B cell (primary cell): ENCODE results near the gene PI4KA. TPM values are rescaled to one million over a fixed set of nuclear protein-coding genes. Genes with fewer than 3 reads are reported as not detected.
"Not testable (repeated sequence)": the region's sequence is repeated elsewhere in the genome, so short reads cannot be mapped to it uniquely, and the experiment has no call there.

Experiments
- ATAC-seq: fragments of 200-7000 bp; cut with Tn5 transposase; one replicate; pipeline ENCODE4 v1.10.0; 2021; ENCODE audit warnings: low read depth, mild to moderate bottlenecking, moderate number of reproducible peaks, moderate library complexity
- CTCF ChIA-PET: fragments of 350-600 bp; sonication (Branson Sonifier 250); formaldehyde crosslinking; loops from one replicate; lab custom pipeline; 2021; ENCODE audit warnings: antibody characterized with exemption, inconsistent platforms; lab: Charles Lee
- POLR2A ChIA-PET: fragments of 350-600 bp; sonication (Branson Sonifier 250); formaldehyde crosslinking; loops from one replicate; lab custom pipeline; 2021; ENCODE audit warnings: antibody characterized with exemption; lab: Charles Lee
- DNase-seq: peaks from one replicate; pipeline ENCODE4 v3.0.0; 2013
- H2AFZ ChIP-seq: 2 replicates; pipeline ENCODE4 v1.6.1; 2012; ENCODE audit warnings: mild to moderate bottlenecking, low read depth, low read length; ENCODE audit not compliant: insufficient read depth, poor library complexity, severe bottlenecking
- H3K27ac ChIP-seq, 2 donors: 1 replicate in 1 of 2; 2 replicates in 1 of 2; pipeline ENCODE4 v1.5.1; 2012 to 2013; ENCODE audit warnings: low read length in 2 of 2, mild to moderate bottlenecking in 2 of 2, moderate library complexity in 1 of 2
- H3K27me3 ChIP-seq, 4 experiments: fragments of 200-600 bp in 1 of 4; sonication (generic) in 1 of 4; replicated peaks in 1 of 4; 1 replicate in 2 of 4; 2 replicates in 2 of 4; pipeline versions ENCODE4 v1.6.1 to v1.7.0; 2013 to 2016; ENCODE audit warnings: low read length in 3 of 4, mild to moderate bottlenecking in 2 of 4, mixed read lengths in 1 of 4, moderate library complexity in 1 of 4; ENCODE audit not compliant: insufficient read depth in 4 of 4, control insufficient read depth in 3 of 4; ENCODE audit errors: control extremely low read depth in 1 of 4
- H3K36me3 ChIP-seq, 2 experiments: replicated peaks in 1 of 2; 1 replicate in 1 of 2; 2 replicates in 1 of 2; pipeline versions ENCODE4 v1.6.1 to v1.7.1; 2013; ENCODE audit warnings: low read length in 1 of 2; ENCODE audit not compliant: insufficient read depth in 2 of 2, control insufficient read depth in 1 of 2; ENCODE audit errors: control extremely low read depth in 1 of 2, extremely low read depth in 1 of 2
- H3K4me1 ChIP-seq, 2 donors: fragments of 200-600 bp in 1 of 2; sonication (generic) in 1 of 2; 1 replicate in 1 of 2; 2 replicates in 1 of 2; pipeline versions ENCODE4 v1.5.1 to v1.6.1; 2013 to 2017; ENCODE audit warnings: low read length in 2 of 2; ENCODE audit not compliant: control insufficient read depth in 2 of 2, insufficient read depth in 2 of 2
- H3K4me2 ChIP-seq: replicated peaks from 2 replicates; pipeline ENCODE3; 2012; ENCODE audit warnings: mild to moderate bottlenecking, low read depth, low read length; ENCODE audit not compliant: poor library complexity, severe bottlenecking
- H3K4me3 ChIP-seq, 5 experiments: fragments of 200-600 bp in 1 of 5; sonication (generic) in 1 of 5; 1 replicate in 3 of 5; 2 replicates in 2 of 5; pipeline versions ENCODE4 v1.5.1 to v1.7.0; 2011 to 2016; ENCODE audit warnings: low read length in 4 of 5, mild to moderate bottlenecking in 4 of 5, low read depth in 2 of 5, control low read depth in 1 of 5, moderate library complexity in 1 of 5; ENCODE audit not compliant: insufficient read depth in 1 of 5; ENCODE audit errors: control extremely low read depth in 1 of 5, extremely low read depth in 1 of 5
- H3K79me2 ChIP-seq: fragments of 200-600 bp; sonication (generic); one replicate; pipeline ENCODE4 v1.6.0; 2016; ENCODE audit warnings: low read length; ENCODE audit not compliant: control insufficient read depth, insufficient read depth
- H3K9ac ChIP-seq: fragments of 200-600 bp; sonication (generic); 2 replicates; pipeline ENCODE4 v1.6.1; 2017; ENCODE audit warnings: mild to moderate bottlenecking, low read length, moderate library complexity
- H3K9me3 ChIP-seq, 3 donors: one replicate each; pipeline versions ENCODE4 v1.6.1 to v1.7.1; 2013; ENCODE audit warnings: low read length in 2 of 3; ENCODE audit not compliant: control insufficient read depth in 2 of 3, insufficient read depth in 1 of 3; ENCODE audit errors: control extremely low read depth in 1 of 3
- H4K20me1 ChIP-seq: 2 replicates; pipeline ENCODE4 v1.6.0; 2012; ENCODE audit warnings: mild to moderate bottlenecking, low read length; ENCODE audit not compliant: insufficient read depth, control insufficient read depth, poor library complexity, severe bottlenecking
- H3K27ac Mint-ChIP-seq: one replicate; pipeline ENCODE4 v1.8.0; 2021; ENCODE audit warnings: mixed read lengths
- H3K27me3 Mint-ChIP-seq: one replicate; pipeline ENCODE4 v1.8.0; 2021; ENCODE audit warnings: mixed read lengths
- H3K4me1 Mint-ChIP-seq: one replicate; pipeline ENCODE4 v1.8.0; 2021; ENCODE audit warnings: mixed read lengths
- H3K4me3 Mint-ChIP-seq: one replicate; pipeline ENCODE4 v1.8.0; 2021; ENCODE audit warnings: mixed read lengths
- H3K9me3 Mint-ChIP-seq: one replicate; pipeline ENCODE4 v1.8.0; 2022; ENCODE audit warnings: mixed read lengths; ENCODE audit not compliant: insufficient read depth
- EZH2 ChIP-seq: IDR thresholded peaks from 2 replicates; pipeline ENCODE4 v1.6.1; 2012; ENCODE audit warnings: borderline replicate concordance, low read depth, mild to moderate bottlenecking, moderate library complexity, low read length; ENCODE audit not compliant: insufficient read depth, poor library complexity, severe bottlenecking
- WGBS: methylation state at CpG from one replicate; pipeline ENCODE4 v1.1.5; 2013; ENCODE audit warnings: missing lambda C conversion rate; ENCODE audit not compliant: insufficient coverage; 5-methylcytosine and 5-hydroxymethylcytosine counted together
- intact Hi-C: fragments of 100-400 bp; cut with micrococcal nuclease; formaldehyde crosslinking; loops from one replicate; pipeline ENCODE4 v1.10.0; 2022
- polyA plus RNA-seq: library from polyadenylated mRNA; depleted of rRNA; stranded (reverse); fragments of >200 nt; gene quantifications from 2 replicates; pipeline ENCODE4 v1.2.3, GENCODE V29; 2012
- total RNA-seq, 2 donors: library from RNA; stranded (reverse); fragments of 120-200 nt in 1 of 2; gene quantifications; 1 replicate in 1 of 2; 2 replicates in 1 of 2; pipeline versions ENCODE4 v1.2.3 to v1.2.4, GENCODE V29; 2013 to 2022
- TF ChIP-seq, protein P1 (sequence below): fragments of 200-600 bp; IDR thresholded peaks from one replicate; pipeline ENCODE4 v1.8.0; 2022; ENCODE audit warnings: antibody characterized with exemption, mild to moderate bottlenecking

The PI4KA gene
- total and polyA plus RNA-seq, 2 donors (not counting 1 experiment from before 2014, with no cell fraction given) = 85.9 to 156 TPM

DNA sequence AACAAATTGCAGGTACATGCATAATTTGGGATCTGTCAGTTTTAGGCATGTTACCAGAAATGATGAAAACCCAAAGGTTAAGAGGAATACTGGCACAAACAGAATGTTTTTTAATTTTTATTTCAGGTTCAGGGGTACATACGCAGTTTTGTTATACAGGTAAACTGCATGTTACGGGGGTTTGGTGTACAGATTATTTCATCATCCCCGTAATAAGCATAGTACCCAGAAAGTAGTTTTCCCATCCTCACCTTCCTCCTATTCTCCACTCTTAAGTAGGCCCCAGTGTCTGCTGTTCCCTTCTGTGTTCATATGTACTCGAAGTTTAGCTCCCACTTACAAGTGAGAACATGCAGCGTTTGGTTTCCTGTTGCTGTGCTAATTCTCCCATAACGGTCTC, 33.0 kb downstream of the PI4KA start:
- no peak overlapping the region for H3K4me3 ChIP-seq
- H3K27me3 Mint-ChIP-seq = no peaks in the 10 kb centered on the region
- no peaks in the 10 kb centered on the region for H3K27me3 ChIP-seq
- no peak for DNase-seq
- no peak overlapping the region for H3K4me2 ChIP-seq
- H2AFZ ChIP-seq = no peak overlapping the region
- intact Hi-C loops = no loop called here
- CTCF ChIA-PET = no interaction called here
- TF ChIP-seq, protein P1, sequence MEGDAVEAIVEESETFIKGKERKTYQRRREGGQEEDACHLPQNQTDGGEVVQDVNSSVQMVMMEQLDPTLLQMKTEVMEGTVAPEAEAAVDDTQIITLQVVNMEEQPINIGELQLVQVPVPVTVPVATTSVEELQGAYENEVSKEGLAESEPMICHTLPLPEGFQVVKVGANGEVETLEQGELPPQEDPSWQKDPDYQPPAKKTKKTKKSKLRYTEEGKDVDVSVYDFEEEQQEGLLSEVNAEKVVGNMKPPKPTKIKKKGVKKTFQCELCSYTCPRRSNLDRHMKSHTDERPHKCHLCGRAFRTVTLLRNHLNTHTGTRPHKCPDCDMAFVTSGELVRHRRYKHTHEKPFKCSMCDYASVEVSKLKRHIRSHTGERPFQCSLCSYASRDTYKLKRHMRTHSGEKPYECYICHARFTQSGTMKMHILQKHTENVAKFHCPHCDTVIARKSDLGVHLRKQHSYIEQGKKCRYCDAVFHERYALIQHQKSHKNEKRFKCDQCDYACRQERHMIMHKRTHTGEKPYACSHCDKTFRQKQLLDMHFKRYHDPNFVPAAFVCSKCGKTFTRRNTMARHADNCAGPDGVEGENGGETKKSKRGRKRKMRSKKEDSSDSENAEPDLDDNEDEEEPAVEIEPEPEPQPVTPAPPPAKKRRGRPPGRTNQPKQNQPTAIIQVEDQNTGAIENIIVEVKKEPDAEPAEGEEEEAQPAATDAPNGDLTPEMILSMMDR = no peak
- no peak for TF ChIP-seq EZH2
- H3K4me1 ChIP-seq = no peaks in the 10 kb centered on the region
- H3K4me3 Mint-ChIP-seq = no peak overlapping the region
- ATAC-seq = no peak
- peaks cover 9 to 61% of the 10 kb centered on the region in 2 experiments for H3K36me3 ChIP-seq
- no peak overlapping the region for H3K27ac Mint-ChIP-seq
- WGBS = 95% methylated on average over 4 of the region's 6 CpGs
- no peaks in the 10 kb centered on the region for H3K9me3 ChIP-seq
- H3K9ac ChIP-seq = no peak overlapping the region
- H3K4me1 Mint-ChIP-seq = no peaks in the 10 kb centered on the region
- POLR2A ChIA-PET = no interaction called here
- no peaks in the 10 kb centered on the region for H3K9me3 Mint-ChIP-seq
- no peaks in the 10 kb centered on the region for H4K20me1 ChIP-seq
- H3K27ac ChIP-seq = no peak overlapping the region
- H3K79me2 ChIP-seq = no peaks in the 10 kb centered on the region

DNA sequence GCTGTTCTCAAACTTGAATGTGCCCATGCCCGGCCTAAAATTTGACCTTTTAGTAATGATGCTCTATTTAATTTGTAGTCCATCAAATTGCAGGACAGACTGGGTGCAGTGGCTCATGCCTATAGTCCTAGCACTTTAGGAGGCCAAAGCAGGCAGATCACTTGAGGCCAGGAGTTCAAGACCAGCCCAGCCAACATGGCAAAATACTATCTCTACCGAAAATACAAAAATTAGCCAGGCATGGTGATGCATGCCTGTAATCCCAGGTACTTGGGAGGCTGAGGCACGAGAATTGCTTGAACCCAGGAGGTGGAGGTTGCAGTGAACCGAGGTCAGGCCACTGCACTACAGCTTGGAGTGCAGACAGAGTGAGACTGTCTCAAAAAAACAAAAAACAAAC, 33.4 kb downstream of the PI4KA start:
- H3K36me3 ChIP-seq = peaks cover 9 to 61% of the 10 kb centered on the region in 2 experiments
- H3K4me3 ChIP-seq, H3K4me3 Mint-ChIP-seq, H3K27me3 ChIP-seq, H3K9me3 ChIP-seq, H3K4me1 Mint-ChIP-seq, DNase-seq, ATAC-seq, H3K4me2 ChIP-seq, H2AFZ ChIP-seq, intact Hi-C loops, H3K79me2 ChIP-seq, H3K9me3 Mint-ChIP-seq, H3K27ac Mint-ChIP-seq, CTCF ChIA-PET, H3K9ac ChIP-seq, H4K20me1 ChIP-seq, H3K27ac ChIP-seq, H3K4me1 ChIP-seq, POLR2A ChIA-PET, H3K27me3 Mint-ChIP-seq: not testable (repeated sequence)
- WGBS = 100% methylated on average over 4 of the region's 4 CpGs
